GM19324 (cell line): ENCODE data around the gene SEMA4A.
A peak's percentile ranks its signal among the peaks of the same experiment; 100 is the strongest.
"Not testable (repeated sequence)": the region's sequence is repeated elsewhere in the genome, so short reads cannot be mapped to it uniquely, and the experiment has no call there.

Source experiments
- ATAC-seq: cut with Tn5 transposase; IDR thresholded peaks from one replicate; pipeline ENCODE4 v1.9.1; 2021; ENCODE audit warnings: mild to moderate bottlenecking, moderate library complexity; ENCODE audit not compliant: unreplicated experiment, low FRiP score

SEMA4A gene

DNA sequence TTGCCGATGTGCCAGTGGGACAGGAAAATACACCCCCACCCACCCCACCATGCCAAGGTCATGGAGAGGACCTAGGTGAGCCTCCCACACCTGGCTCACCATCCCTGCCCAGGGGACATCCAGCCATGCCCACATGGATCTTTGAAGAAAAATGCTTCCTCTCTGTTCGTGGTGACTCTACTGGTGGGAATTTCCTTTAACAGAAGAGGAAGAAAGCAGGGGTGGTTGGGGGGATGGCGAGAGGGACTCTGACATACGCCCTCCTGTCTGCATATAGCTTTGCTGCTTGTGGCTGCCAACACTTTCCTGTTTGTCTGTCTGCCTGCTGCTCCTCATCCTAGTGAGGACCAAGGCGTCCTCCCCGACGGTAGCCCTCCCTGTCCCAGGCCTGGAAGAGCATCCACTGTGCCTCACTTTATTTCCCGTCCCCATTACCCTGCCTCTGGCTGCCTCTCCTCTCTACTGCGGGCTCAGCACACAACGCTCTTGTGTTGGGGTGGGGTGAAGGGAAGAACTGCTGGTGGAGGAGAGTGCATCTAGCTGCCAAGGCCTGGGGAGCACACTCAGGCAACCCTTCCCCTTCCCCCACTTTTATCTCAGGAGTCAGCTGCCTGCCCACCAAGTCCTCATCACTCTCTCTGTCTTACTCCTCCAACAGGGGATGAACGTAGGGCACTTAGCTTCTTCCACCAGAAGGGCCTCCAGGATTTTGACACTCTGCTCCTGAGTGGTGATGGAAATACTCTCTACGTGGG lies 2.5 kb downstream of the SEMA4A start:
- ATAC-seq = no peak

DNA sequence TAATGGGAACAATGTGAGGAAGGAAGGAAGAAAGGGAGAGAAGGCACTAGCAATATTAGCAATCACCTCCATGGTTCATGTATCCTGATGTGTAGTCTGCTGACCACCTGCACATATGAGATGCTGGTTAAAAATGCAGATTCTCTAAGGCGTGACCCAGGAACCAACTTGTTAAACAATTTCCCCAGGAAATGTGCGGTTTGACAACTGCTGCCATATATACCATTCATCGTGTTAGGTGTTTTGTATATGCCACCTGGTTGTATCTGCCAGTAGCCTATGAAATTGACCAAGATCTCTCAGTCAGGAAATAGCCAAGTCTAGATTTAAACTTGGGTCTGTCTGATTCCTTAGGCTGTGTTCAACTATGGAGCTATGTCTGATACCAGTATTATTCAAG lies 4.1 kb downstream of the SEMA4A start:
- ATAC-seq = peak; percentile 41

DNA sequence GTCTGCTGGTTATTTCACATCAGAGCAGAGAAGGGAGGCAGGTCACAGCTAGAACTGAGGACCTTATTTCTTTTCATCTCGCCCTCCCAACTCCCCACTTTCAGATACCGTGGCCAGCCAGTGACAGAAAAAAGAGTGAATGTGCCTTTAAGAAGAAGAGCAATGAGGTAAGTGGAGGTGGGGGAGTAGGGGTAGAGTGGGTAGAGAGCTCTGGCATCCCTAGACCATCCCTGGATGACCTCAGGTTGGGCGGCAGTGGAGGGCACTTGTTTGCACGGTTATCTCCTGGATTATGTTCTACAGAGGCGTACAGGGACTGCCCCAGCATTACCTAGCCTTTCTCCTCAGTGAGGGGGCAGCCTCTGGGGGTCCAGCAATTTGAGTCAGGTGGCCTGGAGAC lies 4.6 kb downstream of the SEMA4A start:
- no peak for ATAC-seq

DNA sequence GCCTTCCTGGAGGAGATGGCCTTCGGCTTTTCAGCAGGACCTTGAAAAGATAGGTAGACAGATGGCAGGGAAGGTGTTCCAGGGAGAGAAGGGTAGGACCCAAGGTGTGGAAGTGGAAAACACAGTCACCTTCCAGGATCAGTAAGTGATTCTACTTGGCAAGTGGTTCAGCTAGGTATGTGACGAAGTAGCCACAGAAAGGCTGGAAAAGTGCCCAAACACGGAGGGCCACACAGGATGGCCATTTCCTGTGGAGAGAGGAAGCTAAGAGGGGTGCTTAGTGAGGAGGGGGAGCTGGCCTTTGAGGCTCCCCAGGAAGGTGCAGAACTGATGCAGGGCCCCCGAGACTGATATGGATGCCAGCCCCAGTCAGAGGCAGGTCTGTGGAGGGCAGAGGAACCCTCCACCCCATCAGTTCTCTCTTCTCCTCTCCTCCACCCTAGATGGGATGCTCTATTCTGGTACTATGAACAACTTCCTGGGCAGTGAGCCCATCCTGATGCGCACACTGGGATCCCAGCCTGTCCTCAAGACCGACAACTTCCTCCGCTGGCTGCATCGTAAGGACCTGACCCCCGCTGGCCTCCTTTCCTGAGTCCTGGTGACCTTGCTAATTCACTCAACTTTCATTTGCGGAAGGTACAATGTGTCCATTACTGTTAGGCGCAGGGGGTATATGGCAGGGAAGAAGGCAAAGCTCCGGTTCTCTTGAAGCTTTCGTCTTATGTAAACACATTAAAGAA lies 6.8 kb downstream of the SEMA4A start:
- ATAC-seq = no peak

DNA sequence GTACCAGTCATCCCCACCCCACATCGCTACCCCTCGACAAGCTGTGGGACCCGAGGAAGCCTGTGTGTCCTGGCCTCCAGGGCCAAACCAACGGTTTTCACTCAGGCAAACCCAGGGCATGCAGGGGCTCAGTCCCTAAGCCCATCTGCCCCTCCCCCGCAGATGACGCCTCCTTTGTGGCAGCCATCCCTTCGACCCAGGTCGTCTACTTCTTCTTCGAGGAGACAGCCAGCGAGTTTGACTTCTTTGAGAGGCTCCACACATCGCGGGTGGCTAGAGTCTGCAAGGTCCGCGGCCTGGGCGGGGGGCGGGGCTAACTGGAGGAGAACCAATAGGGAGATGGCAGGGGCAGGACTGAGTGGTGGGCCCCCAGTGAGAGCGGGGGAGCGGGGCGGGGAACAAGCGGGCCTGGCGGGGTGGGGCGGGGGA lies 7.4 kb downstream of the SEMA4A start:
- ATAC-seq = no peak

DNA sequence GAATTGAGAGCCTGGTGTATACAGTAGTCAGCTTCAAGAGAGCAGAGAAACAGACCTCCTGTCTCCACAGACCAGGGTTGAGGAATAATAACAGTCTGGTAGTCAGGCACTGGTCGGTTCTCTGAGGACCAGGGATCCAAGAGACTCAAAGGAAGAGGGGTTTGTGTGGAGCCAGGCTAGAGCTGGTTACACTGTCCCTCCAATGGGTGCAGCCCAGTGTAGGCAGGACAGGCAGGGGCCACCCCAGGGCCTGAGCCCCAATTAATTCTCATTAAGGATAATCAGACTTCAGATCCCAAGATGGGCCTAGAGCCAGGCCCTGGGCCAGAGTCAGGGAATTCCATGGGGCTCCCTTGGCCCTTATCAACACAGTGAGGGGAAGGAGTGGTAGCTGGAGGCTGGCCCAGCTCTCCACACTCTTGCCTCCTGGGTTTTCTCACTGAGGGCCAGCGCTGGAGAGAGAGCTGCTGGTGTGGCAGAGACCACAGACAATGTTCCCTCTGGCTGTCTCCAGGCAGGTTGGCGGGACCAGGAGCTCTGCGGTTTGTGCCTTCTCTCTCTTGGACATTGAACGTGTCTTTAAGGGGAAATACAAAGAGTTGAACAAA lies 9.1 kb downstream of the SEMA4A start:
- ATAC-seq = no peak

DNA sequence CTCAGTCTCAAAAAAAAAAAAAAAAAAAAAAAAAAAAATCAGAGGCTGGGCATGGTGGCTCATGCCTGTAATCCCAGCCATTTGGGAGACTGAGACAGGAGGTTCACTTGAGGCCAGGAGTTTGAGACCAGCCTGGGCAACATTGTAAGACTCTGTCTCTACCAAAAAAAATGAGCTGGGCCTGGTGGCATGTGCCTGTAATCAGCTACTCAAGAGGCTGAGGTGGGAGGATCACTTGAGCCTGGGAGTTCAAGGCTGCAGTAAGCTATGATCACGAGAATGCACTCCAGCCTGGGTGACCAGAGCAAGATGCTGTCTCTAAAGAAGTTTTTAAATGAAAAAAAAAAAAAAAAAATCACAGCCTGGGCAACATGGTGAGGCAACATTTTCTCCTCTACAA lies 10.3 kb downstream of the SEMA4A start:
- ATAC-seq = no peak

DNA sequence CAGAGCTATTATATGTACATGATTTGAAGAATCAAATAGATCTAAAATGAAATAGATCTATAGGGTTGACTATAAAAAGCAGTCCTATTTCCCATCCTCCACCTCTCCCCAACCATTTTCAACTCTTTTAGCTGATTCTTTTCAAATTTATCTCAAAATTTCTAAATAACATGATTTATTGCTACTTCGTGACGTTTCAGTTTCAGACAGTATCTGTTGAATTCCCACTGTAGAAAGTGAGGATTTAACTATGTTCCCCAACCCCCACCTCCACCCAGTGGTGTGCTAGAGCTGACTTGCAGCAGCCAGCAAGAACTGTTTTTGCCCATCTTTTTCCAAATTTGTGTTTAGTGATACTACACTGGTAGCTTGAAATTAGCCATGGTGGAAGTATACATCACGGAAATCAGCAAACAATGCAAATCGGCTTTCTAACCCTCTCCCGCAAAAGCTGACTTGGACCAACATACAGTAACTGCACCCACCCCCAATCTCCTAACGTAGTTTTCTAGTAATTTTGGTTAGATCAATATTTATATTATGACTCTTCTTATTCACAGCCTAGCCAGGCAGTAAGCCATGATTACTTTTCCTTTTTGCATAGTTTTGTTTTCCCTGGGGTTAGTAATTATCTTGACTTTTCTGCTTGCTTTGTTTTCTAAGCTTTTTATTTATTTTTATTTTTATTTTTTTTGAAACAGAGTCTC lies 10.9 kb downstream of the SEMA4A start:
- no peak for ATAC-seq

DNA sequence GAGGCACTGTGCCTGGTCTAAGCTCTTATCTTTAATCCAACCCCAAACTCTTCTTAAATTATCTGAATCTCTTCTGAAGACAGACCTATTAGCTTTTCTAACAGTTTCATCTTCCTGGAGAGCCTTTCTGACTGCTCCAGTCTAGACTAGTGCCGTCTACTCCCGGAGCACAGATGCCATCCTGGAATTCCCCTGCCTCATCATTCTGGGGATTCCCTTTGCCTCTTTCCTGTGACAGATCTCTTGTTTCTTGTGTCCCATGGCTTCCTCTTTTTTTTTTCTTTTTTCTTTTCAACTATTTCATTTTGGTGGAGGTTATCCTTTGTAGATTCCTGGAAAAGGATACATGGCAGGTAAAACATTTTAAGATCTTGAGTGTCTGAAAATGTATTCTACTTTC lies 11.7 kb downstream of the SEMA4A start:
- ATAC-seq = no peak

DNA sequence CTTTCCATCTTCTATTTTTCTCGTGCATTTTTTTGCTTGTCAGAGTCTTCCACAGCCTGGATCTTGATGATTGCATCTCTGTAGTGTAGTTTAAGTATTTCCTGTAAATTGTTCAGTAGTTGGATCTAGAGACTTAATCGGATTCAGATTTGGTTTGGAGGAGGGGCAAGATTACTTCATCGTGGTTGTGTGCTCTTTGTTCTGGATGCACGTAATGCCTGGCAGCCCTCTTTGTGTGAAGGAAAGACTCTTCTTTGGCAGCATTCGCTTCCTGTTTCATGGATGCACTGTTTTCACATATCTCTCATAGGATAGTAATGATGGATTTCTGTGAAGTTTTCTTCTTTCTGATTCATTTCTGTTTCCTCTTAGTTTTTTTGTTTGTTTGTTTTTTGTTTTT lies 14.2 kb downstream of the SEMA4A start:
- ATAC-seq = no peak

DNA sequence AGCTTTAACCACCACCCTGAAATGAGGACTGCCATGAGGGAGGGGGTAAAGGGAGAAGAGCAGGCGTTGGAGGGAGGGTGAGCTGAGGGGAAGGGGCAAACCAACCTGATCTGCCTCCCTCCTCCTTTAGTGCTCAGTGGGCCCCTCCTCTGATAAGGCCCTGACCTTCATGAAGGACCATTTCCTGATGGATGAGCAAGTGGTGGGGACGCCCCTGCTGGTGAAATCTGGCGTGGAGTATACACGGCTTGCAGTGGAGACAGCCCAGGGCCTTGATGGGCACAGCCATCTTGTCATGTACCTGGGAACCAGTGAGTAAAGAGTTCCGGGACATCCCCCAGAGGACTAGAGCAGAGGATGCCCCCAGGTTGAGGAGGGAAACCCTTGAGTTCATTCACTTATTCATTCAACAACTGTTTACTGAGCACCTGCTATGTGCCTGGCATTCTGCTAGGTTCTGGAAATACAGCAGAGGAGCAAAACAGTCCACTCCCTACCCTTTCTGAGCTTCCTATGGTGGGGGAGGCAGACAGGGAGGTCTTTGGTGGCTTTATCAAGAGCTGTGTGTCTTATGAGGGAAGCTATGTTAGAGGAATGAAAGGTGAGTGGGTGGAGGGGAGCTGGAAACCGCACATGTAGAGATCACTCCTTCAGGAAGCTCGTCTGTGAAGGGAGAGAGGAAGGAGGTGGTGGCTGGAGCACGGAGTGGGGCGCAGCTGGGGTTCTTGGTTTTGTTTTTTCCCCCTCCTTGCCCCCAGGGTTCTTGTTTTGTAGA lies 19.5 kb downstream of the SEMA4A start:
- ATAC-seq = no peak

DNA sequence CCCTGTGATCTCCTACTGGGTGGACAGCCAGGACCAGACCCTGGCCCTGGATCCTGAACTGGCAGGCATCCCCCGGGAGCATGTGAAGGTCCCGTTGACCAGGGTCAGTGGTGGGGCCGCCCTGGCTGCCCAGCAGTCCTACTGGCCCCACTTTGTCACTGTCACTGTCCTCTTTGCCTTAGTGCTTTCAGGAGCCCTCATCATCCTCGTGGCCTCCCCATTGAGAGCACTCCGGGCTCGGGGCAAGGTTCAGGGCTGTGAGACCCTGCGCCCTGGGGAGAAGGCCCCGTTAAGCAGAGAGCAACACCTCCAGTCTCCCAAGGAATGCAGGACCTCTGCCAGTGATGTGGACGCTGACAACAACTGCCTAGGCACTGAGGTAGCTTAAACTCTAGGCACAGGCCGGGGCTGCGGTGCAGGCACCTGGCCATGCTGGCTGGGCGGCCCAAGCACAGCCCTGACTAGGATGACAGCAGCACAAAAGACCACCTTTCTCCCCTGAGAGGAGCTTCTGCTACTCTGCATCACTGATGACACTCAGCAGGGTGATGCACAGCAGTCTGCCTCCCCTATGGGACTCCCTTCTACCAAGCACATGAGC lies 23.3 kb downstream of the SEMA4A start:
- no peak for ATAC-seq

DNA sequence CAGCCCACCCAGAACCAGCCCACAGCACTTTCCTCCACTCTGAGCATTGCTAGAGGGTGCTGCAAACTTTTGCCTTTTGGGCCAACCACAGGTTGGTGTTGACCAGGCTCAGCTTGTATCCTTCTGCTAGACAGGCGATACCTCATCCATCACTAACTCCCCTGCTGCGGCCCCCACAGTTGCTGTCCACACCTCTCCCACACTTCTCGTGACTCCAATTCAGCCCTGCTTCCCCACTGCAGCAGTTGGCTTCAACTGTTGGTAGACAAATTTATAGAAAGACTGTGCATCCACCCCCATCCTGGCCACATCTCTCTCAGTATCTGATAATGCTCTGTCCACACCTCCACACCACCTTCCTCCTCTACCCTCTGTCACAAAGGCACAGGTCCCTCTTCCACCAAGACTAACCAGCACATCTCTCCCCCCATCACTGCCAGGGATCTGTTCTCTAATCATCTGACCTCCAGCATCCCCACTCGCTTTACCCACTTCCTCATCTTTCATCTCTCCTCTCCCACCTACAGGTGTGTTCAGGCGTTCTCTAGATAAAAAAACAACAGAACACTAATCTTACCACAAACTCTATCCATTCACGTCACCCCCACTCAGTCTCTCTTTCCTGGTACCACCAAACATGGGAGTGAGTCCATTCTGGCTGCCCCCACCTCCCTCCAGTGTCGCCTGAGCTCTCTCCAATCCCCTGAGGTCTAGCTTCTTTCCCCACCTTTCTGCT lies 24.7 kb downstream of the SEMA4A start:
- ATAC-seq = no peak

DNA sequence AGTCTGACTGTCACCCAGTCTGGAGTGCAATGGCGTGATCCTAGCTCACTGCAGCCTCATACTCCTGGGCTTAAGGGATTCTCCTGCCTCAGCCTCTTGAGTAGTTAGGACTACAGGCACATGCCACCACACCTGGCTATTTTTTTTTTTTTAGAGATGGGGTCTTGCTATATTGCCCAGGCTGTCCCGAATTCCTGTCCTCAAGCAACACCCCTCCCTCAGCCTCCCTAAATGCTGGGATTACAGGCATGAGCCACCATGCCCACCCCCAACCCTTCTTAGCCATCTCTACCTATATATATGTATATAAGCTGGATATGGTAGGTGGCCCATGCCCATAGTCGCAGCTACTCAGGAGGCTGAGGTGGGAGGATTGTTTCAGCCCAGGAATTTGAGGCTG lies 27.1 kb downstream of the SEMA4A start:
- no peak for ATAC-seq

DNA sequence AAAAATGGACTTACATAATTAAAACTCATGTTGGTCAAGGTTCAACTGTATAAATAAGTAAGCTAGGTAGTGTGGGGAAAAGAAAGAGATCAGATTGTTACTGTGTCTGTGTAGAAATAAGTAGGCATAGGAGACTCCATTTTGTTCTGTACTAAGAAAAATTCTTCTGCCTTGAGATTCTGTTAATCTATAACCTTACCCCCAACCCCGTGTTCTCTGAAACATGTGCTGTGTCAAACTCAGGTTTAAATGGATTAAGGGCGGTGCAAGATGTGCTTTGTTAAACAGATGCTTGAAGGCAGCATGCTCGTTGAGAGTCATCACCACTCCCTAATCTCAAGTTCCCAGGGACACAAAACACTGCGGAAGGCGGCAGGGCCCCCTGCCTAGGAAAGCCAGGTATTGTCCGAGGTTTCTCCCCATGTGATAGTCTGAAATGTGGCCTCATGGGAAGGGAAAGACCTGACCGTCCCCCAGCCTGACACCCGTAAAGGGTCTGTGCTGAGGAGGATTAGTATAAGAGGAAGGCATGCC lies 28.1 kb downstream of the SEMA4A start:
- not testable (repeated sequence) for ATAC-seq

DNA sequence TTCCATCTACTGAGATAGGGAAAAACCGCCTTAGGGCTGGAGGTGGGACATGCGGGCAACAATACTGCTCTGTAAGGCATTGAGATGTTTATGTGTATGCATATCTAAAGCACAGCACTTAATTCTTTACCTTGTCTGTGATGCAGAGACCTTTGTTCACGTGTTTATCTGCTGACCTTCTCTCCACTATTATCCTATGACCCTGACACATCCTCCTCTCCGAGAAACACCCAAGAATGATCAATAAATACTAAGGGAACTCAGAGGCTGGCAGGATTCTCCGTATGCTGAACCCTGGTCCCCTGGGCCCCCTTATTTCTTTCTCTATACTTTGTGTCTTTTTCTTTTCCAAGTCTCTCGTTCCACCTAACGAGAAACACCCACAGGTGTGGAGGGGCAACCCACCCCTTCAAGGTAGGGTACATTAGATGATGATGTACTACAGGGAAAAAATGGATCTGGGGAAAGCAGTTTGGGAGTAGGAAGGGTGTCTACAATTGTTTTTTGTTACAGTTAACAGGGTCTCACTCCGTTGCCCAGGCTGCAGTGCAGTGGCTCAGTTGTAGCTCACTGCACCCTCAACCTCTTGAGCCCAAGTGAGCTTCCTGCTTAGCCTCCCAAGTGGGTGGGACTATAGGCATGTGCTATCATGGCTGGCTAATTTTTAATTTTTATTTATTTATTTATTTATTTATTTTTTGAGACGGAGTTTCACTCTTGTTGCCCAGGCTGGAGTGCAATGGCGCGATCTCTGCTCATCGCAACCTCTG lies 28.8 kb downstream of the SEMA4A start:
- ATAC-seq = not testable (repeated sequence)

DNA sequence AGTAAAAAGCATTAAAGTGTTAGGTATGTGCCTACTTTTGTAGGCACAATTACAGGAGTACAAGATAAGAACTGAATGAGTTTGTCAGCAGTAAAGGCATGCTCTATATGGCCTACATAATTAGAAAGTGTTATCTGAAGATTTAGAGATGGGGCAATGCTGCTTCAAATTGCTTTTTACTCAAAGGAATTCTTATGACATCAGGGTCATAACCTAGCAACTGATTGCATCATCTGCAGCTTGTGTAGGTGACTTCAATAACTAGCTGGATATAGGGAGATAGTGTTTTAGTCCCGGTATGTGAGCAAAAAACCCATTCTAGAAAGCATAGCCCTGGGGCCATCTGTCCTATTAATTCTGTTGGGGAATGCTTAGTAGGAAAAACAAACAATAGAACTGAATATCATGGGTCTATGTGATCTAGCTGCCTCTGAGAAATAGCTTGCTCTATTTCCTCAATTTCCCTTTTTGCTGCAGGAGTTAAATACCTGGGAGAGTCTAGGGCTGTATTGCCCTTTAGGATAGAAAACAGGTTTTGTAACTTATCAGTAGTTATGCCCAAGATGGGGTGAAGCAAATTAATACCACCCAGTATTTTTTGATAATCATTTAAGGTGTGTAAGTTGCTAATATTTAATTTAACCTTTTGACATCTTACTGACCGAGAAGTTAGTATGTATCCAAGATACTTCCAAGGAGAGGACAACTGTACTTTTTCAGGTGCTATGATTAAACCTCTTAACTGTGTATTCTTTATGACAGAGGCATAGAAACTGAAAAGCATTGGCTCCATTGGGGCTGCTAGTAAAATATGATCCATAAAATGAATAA lies 33.2 kb downstream of the SEMA4A start:
- ATAC-seq = not testable (repeated sequence)
